GM18526 (cell line): ENCODE results near the gene VPS25.

Experiments
- POLR2A ChIP-seq: IDR thresholded peaks from 3 replicates; pipeline ENCODE4 v1.6.1; 2011; ENCODE audit not compliant: insufficient read length; ENCODE audit errors: extremely low read depth

The VPS25 gene

GRCh38 chr17:42760652-42761581 lies 12.3 kb upstream of the VPS25 start, which contains the start of gene RAMP2:
TSS of gene RAMP2 (plus strand) at chr17:42761227. CDS start at chr17:42761262, 35 bp downstream.
- no peak for TF ChIP-seq POLR2A

- TF ChIP-seq POLR2A, result no peak
These were observed 11.6 kb upstream of the VPS25 start for GRCh38 chr17:42761638-42762037.

DNA sequence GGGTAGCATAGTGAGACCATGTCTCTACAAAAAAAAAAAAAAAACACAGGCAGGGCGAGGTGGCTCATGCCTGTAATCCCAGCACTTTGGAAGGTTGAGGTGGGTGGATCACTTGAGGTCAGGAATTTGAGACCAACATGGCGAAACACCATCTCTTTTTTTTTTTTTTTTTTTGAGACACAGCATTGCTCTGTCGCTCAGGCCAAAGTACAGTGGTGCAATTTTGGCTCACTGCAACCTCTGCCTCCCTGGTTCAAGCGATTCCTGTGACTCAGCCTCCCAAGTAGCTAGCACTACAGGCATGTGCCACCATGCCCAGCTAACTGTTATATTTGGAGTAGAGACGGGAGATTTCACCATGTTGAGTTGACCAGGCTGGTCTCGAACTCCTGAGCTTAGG lies 7.1 kb upstream of the VPS25 start:
- TF ChIP-seq POLR2A, result no peak

DNA sequence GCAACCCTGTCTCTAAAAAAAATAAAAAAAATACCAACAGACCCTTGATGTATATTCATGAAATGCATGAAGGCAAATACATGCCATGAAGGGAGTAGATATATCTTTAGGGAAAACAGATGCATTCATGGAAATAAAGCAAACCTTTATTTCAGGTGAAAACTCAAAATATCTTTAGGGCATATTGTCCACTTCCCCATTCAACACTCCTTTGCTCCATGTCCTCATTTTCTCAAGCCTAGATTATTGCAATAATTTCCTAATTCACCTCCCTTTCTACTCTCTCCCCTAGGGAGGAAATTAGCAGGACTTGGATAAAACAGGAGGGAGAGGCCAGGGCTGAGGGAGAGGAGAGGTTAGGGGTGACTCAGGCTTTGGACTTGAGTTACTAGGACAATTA lies 5.7 kb upstream of the VPS25 start:
- TF ChIP-seq POLR2A, result no peak

DNA sequence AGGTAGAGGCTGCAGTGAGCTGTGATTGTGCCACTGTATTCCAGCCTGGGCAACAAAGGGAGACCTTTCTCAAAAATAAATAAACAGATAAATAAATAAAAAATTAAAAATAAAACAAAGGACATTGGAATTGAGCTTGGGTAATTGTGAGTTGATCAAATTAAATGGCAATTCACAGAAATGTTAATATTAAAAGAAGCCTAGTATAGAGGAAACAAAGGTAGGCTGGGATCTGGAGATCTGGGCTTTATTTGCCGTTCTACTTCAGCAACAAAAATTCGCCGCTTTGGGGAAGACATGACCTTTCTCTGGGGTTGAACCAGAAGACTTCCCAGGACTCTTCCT lies 332 bp upstream of the VPS25 start:
- no peak for TF ChIP-seq POLR2A

DNA sequence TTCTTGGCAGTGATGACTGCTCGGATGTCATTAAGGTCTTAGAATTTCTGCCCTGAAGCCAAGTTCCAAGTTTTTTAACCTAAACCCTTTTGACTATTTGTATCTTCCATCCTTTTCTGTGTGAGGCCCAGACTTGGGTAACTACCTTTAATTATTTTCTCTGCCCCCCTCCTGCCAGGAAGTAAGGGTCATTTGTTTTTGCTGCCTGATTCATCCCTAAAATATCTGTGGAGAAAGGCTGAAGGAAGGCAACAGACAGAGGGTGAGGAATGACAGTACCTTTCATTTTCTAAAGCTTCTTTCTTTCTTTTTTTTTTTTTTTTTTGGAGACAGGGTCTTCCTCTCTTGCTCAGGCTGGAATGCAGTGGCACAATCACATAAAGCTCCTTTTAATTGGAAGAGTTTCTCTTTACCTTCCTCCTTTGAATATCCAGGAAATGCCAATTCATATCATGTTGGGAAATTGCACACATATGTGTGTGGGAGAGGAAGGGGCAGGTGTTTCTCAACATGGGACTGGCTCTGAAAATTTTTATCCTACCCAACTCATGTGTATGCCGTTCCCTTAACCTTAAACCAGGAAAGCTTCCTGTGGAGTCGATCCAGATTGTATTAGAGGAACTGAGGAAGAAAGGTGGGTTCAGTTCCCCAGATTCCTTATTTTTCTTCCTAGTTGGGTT lies 957 bp downstream of the VPS25 start:
- TF ChIP-seq POLR2A, result no peak

- TF ChIP-seq POLR2A, result no peak
These were observed 2.4 kb downstream of the VPS25 start for GRCh38 chr17:42775534-42776098.

DNA sequence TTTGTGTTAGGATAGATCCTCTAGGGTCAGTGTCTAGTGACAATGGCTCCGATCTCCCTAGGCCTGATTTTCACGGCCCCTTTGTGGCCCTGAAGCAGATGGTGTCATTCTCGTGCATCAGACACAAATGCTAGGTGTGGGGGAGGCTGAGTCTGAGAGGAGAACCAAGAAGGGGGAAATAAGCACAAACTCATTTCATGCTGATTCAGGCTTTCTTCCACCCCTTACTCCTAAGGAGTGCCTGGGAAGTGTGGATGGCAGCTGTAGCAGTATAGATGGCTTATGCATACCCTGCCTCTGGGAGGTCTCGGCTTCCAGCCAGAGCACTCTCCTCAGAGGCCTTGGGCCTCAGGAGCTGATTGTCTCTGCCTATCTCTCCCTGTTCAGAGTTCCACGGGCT lies 5.3 kb downstream of the VPS25 start:
- no peak for TF ChIP-seq POLR2A

- TF ChIP-seq POLR2A, result no peak
These were observed 6.2 kb downstream of the VPS25 start for GRCh38 chr17:42779304-42779935.

GRCh38 chr17:42779936-42780850 lies 6.9 kb downstream of the VPS25 start, which contains the start of gene WNK4:
TSS of gene WNK4 (plus strand) at chr17:42780610. CDS start at chr17:42780699, 89 bp downstream.
- no peak for TF ChIP-seq POLR2A

- no peak for TF ChIP-seq POLR2A
These were observed 7.8 kb downstream of the VPS25 start for GRCh38 chr17:42780851-42781638.

DNA sequence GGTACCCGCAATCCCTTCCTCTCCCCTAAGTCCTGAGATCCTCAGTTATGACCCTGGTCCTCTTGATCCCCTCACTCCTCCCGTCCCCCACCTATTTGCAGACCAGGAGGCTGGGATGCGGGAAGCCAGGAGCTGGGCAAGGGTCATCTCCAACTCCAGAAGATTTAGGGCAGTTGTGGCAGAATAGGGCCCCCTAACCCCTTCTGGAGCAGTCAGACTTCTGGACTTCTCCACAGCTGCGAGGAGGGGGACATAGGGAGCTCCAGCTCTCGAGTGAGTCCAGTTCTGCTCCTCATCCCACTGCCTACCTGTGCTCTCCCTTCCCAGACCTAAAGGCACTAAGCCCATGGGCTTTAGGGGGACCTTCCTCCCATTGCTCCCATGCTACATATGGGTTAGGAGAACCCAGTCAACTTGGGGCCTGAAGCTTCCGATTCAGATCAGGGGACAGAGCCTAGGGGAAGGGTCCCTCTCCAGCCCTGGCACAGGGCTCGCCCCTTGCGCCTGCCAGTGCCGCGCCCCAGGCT lies 8.5 kb downstream of the VPS25 start:
- no peak for TF ChIP-seq POLR2A
